Spleen (tissue), 7 donors: Measurements from ENCODE around the gene SYNGR2.

Source experiments
- CTCF ChIP-seq, 11 experiments: fragments of 200-600 bp in 7 of 11; fragments of 450-650 bp in 4 of 11; sonication (generic) in 4 of 11; IDR thresholded peaks in 8 of 11; conservative IDR thresholded peaks in 3 of 11; 1 replicate in 7 of 11; 2 replicates in 4 of 11; pipeline versions ENCODE4 v1.4.0 to v1.8.0; 2016 to 2021; ENCODE audit warnings: antibody characterized with exemption in 11 of 11, inconsistent platforms in 4 of 11, mild to moderate bottlenecking in 1 of 11
- POLR2A ChIP-seq, 3 donors: fragments of 450-650 bp; IDR thresholded peaks; one replicate each; pipeline ENCODE4 v1.5.1; 2017; ENCODE audit warnings: antibody characterized with exemption in 3 of 3, mild to moderate bottlenecking in 1 of 3
- donor health status: DM: no; HTN: no; CAD: no; lungs with moderate emphysema.
- donor health status: DM: no; HTN: no; CAD: no.
- donor health status: DM: no; HTN: no; CAD: no.

GRCh38 chr17:78122216-78122930, 46.0 kb upstream of the SYNGR2 start:
- no peak for TF ChIP-seq POLR2A (IDR thresholded peaks at IDR 0.05)
- TF ChIP-seq CTCF (IDR thresholded peaks at IDR 0.05 in 8 of 11, conservative IDR thresholded peaks at IDR 0.05 in 3 of 11) = no peak
